HL-60 (cell line): ENCODE data around the gene CACNG4.

Experiments
- DNase-seq, 2 experiments: peaks; one replicate each; pipeline ENCODE4 v3.0.0-alpha.2; 2010 to 2020; ENCODE audit warnings: low read depth in 1 of 2, low spot score in 1 of 2
- H3K27ac ChIP-seq: fragments of 250-450 bp; sonication (Bioruptor Pico); replicated peaks from 2 replicates; pipeline ENCODE4 v1.5.1; 2020; ENCODE audit warnings: mild to moderate bottlenecking, moderate library complexity
- H3K27me3 ChIP-seq: fragments of 250-450 bp; sonication (Bioruptor Pico); 2 replicates; pipeline ENCODE4 v1.5.1; 2021; ENCODE audit warnings: mild to moderate bottlenecking, moderate library complexity; ENCODE audit not compliant: insufficient read depth, poor library complexity, severe bottlenecking
- H3K4me3 ChIP-seq: replicated peaks from 2 replicates; pipeline ENCODE4 v1.5.1; 2011; ENCODE audit warnings: mild to moderate bottlenecking, control low read depth, low read length; ENCODE audit not compliant: insufficient read depth
- GABPA ChIP-seq: IDR thresholded peaks from 2 replicates; pipeline ENCODE4 v1.6.1; 2012; ENCODE audit warnings: low read depth
- POLR2AphosphoS5 ChIP-seq: IDR thresholded peaks from 2 replicates; pipeline ENCODE4 v1.6.1; 2012; ENCODE audit warnings: low read depth
- SPI1 ChIP-seq: IDR thresholded peaks from 2 replicates; pipeline ENCODE4 v1.6.1; 2012; ENCODE audit warnings: low read depth, mild to moderate bottlenecking, borderline replicate concordance
- TF ChIP-seq, protein P1 (sequence below): IDR thresholded peaks from 2 replicates; pipeline ENCODE4 v1.6.1; 2012; ENCODE audit warnings: low read depth; ENCODE audit not compliant: insufficient replicate concordance
- TF ChIP-seq, protein P2 (sequence below): IDR thresholded peaks from one replicate; pipeline ENCODE4 v1.5.1; 2011; ENCODE audit warnings: low read length, control low read depth, inconsistent platforms; ENCODE audit not compliant: insufficient read depth

Gene CACNG4

DNA sequence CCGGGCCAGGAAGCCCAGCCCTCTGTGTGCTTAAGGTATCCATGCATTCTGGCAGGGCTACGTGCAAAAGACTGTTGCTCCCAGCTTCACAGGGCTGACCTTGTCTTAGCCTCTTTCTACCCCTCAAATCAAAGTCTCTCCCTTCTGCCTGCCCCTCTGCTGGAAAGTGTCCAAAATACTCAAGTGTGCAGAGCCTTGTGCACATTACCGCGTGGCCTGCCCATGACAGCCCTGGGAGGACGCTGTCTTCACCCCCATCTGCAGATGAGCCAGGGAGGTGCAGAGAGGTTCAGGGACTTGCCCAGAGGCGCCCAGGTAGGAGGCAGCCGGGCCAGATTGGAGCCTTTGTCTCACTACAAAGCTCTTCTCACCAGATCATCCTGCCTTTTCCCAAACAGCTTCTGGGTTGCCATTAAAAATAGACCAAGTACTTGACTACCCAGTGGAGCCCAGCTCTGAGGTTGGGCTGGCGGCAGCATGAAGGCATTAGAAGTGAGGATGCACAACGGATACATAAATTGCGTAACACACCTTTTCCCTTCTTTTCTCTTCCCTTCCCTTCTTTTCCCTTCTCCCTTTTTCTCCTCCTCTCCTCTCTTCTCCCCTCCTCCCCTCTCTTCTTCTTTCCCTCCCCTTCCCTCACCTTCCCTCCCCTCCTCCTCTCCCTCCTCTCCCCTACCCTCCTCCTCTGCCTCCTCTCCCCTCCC lies 3.5 kb downstream of the CACNG4 start:
- no peak for DNase-seq
- Histone ChIP-seq H3K27me3 (peaks cover 41% of the 10 kb centered on the region), H3K27ac (no peak overlapping the region), H3K4me3 (no peak overlapping the region)
- TF ChIP-seq, protein P1, sequence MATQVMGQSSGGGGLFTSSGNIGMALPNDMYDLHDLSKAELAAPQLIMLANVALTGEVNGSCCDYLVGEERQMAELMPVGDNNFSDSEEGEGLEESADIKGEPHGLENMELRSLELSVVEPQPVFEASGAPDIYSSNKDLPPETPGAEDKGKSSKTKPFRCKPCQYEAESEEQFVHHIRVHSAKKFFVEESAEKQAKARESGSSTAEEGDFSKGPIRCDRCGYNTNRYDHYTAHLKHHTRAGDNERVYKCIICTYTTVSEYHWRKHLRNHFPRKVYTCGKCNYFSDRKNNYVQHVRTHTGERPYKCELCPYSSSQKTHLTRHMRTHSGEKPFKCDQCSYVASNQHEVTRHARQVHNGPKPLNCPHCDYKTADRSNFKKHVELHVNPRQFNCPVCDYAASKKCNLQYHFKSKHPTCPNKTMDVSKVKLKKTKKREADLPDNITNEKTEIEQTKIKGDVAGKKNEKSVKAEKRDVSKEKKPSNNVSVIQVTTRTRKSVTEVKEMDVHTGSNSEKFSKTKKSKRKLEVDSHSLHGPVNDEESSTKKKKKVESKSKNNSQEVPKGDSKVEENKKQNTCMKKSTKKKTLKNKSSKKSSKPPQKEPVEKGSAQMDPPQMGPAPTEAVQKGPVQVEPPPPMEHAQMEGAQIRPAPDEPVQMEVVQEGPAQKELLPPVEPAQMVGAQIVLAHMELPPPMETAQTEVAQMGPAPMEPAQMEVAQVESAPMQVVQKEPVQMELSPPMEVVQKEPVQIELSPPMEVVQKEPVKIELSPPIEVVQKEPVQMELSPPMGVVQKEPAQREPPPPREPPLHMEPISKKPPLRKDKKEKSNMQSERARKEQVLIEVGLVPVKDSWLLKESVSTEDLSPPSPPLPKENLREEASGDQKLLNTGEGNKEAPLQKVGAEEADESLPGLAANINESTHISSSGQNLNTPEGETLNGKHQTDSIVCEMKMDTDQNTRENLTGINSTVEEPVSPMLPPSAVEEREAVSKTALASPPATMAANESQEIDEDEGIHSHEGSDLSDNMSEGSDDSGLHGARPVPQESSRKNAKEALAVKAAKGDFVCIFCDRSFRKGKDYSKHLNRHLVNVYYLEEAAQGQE = no peak
- TF ChIP-seq, protein P2, sequence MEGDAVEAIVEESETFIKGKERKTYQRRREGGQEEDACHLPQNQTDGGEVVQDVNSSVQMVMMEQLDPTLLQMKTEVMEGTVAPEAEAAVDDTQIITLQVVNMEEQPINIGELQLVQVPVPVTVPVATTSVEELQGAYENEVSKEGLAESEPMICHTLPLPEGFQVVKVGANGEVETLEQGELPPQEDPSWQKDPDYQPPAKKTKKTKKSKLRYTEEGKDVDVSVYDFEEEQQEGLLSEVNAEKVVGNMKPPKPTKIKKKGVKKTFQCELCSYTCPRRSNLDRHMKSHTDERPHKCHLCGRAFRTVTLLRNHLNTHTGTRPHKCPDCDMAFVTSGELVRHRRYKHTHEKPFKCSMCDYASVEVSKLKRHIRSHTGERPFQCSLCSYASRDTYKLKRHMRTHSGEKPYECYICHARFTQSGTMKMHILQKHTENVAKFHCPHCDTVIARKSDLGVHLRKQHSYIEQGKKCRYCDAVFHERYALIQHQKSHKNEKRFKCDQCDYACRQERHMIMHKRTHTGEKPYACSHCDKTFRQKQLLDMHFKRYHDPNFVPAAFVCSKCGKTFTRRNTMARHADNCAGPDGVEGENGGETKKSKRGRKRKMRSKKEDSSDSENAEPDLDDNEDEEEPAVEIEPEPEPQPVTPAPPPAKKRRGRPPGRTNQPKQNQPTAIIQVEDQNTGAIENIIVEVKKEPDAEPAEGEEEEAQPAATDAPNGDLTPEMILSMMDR = no peak
- TF ChIP-seq POLR2AphosphoS5 = no peak
- TF ChIP-seq GABPA = no peak
- TF ChIP-seq SPI1 = no peak

DNA sequence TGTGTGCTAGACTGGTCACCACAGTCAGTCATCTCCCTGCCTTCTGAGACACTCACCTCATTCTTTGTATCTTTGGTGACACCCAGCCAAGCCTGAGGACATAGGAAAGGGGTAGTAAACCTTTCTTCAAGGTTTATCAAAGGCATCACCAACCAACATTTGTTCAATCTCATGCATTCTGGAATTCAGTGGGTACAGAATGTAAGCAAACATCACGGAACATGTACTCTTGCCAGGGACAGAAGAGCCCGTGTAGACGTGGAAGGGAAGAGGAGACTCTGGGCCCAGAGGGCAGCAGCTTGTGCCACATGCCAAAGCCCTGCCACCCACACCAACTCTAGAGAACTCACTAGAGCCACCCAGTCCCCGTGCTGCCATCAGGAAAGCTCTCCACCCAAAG lies 4.4 kb downstream of the CACNG4 start:
- H3K27ac ChIP-seq = no peak overlapping the region
- no peak overlapping the region for H3K4me3 ChIP-seq
- TF ChIP-seq, protein P2 = no peak
- TF ChIP-seq SPI1 (no peak), GABPA (no peak), POLR2AphosphoS5 (no peak)
- TF ChIP-seq, protein P1 = no peak
- peaks cover 31% of the 10 kb centered on the region for H3K27me3 ChIP-seq
- no peak for DNase-seq

DNA sequence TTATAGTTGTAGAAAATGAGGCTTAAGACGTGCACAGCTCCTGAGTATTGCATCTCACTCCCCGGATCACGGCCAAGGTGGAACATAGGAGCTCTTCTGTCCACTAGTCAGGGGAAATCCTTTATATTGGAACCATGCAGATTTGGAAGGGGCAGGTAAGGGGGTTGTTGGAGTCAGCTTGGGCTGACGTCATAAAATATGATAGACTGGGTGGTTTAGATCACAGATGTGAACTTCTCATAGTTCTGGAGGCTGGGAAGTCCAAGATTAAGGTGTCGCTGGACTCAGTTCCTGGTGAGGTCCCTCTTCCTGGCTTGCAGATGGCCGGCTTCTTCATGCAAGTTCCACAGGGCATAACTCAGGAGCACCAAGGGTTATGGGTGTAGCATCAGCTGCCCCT lies 5.6 kb downstream of the CACNG4 start:
- H3K27me3 ChIP-seq = peaks cover 24% of the 10 kb centered on the region
- TF ChIP-seq POLR2AphosphoS5 = no peak
- TF ChIP-seq, protein P2 = no peak
- no peak for TF ChIP-seq SPI1
- TF ChIP-seq GABPA = no peak
- TF ChIP-seq, protein P1 = no peak

More for the DNA sequence above, 5.6 kb downstream of the CACNG4 start:
- Histone ChIP-seq H3K4me3 (no peak overlapping the region), H3K27ac (no peak overlapping the region)
- no peak for DNase-seq
